GM19372 (cell line): Measurements from ENCODE around the gene DMD.
A peak's percentile ranks its signal among the peaks of the same experiment; 100 is the strongest.

Experiments used
- ATAC-seq: cut with Tn5 transposase; IDR thresholded peaks from one replicate; pipeline ENCODE4 v1.9.1; 2021; ENCODE audit warnings: mild to moderate bottlenecking, low read depth, moderate library complexity; ENCODE audit not compliant: unreplicated experiment

Gene DMD

DNA sequence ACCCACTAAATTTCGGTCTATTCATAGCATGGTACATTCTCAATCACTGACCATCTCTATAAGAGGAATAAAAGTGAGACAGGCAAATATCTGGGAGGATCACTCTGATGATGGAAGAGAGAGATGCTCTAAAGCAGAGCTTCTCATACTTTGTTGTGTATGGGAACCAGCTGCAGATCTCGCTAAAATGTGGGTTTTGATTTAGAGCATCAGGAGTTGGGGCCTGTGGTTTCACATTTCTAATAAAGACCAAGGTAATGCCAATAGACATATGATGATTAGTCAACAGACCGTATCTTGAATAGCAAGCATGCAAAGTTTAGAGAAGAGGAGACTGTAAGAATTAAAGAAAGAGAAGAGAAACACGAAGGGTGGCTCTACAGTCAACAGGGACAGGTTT lies 2032.1 kb downstream of the DMD start:
- no peak for ATAC-seq

DNA sequence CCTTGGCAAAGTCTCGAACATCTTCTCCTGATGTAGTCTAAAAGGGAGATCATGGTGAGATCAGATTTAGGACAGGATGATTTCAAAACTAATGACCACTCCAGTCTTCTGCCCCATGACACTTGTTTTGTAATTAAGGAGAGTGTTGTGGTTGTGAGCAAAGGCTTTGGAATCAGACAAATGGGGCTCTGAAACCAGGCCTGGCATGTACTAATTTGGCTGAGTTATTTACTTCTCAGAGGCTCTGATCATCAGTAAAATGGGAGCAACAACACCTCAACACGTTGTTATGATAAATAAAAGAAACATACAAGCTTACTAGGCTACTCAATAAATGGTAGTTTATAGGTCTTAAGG lies 2032.6 kb downstream of the DMD start:
- ATAC-seq: no peak

DNA sequence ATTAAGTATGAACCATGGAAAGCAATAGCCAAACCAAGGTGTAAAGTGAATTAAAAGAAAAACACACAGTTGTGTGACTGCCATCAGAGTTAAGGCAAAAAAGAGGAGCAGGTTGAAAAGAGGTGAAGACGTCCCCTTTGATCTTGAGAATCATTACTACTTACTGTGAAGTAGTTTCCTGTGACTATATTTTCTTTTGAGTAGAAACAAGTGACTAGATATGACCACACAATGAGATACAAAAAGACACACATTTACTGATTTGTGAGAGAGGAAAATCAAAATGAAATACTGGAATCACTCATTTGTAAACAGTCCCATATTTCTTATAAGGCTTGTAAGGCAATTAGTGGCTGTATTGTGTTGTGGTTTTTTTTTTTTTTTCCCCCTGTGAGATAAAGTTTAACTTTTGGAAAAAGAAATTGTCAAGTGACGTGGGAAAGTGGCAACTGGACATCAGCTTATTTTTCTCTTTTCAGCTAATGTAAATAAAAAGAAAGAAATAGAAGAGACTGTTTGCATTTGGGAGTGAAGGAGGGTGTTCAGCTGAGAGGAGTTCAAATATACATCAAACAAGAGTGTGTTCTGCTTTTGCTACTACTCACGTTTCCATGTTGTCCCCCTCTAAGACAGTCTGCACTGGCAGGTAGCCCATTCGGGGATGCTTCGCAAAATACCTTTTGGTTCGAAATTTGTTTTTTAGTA lies 2033.1 kb downstream of the DMD start:
- ATAC-seq: no peak

DNA sequence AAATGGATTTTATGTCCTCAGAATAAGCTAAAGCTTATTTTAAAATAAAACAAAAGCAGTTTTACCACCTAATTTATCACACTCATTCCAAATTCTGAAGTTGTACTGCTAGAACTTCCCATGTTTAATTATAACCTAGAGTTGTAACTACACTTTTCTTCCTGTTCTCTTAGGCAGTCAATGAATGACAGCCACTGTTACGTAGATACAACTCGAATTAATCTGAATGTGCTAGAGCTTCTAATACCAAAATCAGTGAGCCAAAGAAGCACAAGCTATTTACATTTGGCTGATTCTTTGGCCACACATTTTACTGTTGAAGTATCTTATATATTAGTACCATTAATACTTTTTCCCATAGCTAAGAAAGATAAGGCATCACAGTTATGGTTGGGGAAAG lies 2040.6 kb downstream of the DMD start:
- no peak for ATAC-seq

DNA sequence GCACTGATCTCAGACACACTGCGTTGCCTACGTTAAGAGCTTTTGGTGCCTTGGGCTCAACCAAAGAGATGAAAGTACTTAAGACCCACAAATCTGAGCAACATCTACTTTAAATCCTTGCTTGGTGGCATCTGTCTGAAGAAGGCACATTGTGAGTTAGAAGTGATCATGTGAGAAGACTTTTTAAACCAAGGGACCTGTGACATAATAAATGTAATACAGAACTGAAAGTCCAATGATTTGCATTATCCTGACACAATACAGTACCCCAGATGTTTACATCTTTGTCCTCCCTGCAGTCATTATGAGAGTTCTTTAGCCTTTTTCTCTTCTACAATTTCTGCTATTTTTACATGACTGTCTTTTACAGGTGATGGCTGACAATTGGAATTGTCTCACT lies 2042.8 kb downstream of the DMD start:
- ATAC-seq: peak; percentile 96

DNA sequence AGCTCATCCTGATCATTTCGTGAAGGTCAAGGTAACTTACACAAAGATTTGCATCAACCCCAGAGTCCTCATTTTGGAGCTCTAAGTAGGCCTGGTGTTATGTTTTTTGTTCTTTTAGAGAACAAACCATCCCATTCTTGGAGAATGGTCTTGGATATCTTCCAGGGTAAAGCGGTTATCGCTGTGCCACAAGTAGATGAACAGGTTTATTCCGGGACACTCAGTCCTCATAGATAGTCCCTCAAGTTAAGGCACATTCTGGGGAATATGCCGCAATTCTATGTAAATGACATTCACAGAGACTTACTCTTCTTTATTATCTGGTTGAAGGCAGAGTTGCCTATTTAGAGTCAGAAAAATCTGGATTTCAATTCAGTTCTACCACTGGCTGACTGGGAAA lies 2044.5 kb downstream of the DMD start:
- ATAC-seq: no peak

DNA sequence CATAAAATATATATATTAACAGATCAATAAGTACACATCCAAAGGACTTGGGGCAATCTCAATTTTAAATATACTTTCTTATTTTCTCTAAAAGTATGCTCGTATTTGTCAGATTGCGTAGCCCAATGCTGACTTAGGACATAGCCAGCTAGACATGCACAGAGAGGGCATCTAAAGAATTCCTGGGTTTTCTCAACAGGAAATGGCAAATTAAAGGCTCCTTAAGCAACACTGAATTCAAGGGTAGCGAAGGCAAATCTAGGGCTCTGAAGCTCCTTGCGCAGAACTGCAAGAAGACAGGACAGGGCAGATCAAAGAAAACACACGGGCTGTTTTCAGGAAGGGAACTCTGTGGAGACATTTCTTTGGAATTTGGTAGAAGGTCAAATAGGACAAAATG lies 2044.9 kb downstream of the DMD start:
- no peak for ATAC-seq

DNA sequence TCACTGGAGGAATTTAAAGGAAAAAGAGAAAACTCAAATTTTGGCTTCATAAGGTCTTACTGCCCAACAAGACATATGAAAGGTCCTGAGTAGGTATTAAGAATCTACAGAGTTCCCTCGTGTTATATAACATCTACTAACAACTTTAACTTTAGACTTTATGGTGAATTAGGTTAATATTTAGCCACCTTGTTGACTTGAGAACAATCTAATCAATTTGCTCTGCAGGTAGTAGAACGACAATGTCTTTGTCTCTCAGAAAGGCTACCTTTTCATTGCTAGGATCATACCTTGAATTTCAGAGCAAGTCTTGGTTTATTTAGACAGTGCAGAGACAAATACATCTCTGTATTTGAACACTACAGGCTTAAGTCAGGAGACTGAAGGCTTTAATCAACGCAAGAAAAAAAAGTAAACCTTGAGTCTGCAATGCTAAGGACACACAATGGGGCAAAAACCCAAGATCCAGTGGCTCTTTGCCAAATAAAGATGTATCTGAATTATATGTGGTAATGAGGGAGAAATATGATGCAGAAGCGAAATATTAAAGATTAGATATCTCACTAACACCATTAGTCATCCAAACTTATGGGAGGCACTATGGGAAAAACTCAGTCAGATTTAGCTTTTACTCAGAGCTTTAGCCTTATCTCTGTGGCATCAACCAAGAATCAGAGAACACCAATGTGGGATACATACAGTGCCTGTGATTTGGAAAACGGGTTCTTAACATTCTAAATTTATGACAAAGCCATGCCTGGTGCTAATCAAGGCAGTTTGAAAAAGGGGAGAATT lies 2045.9 kb downstream of the DMD start:
- no peak for ATAC-seq

DNA sequence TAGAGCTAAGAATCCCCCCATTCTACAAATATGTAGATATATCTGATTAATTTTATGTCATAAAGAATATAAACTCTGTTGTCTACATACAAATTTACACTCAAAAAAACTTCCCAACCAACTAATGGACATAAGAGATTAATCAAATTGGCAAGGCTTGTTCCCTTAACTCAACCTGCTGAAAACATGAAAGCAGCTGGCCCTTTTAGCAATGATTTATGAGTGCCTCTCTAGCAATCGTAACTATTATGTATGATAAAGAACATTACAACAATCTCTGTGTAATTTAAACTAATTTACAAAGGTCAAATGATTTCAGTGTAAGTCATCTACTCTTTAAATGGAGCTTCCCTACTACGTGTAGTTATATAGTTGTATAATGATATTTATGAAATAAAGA lies 2056.4 kb downstream of the DMD start:
- ATAC-seq: no peak

DNA sequence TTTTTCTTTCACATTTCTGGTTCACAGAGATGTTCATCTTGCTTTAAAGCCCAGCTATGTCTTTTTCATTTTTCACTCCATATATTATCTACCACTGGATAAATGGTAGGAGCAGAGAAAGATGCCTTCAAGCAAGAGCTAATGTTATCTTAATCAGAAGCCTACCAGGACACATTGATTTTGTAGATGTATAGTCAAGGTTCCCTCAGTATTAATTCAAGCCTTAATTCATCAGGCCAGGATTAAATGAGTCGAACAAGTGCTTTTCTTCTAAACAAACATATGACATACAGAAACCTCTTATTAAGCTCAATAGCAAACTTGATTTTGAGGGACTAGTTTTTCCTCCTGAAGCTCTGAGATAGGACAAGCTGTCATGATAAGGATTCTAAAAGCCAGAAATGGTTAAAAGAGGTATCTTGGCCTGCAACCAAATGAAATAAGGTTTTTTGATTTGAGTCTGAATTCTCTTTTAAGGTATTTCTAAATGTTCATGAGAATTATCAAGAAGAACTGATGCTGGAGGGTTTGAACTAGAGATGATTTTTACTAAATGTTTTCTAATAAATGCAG lies 2057.8 kb downstream of the DMD start:
- no peak for ATAC-seq

DNA sequence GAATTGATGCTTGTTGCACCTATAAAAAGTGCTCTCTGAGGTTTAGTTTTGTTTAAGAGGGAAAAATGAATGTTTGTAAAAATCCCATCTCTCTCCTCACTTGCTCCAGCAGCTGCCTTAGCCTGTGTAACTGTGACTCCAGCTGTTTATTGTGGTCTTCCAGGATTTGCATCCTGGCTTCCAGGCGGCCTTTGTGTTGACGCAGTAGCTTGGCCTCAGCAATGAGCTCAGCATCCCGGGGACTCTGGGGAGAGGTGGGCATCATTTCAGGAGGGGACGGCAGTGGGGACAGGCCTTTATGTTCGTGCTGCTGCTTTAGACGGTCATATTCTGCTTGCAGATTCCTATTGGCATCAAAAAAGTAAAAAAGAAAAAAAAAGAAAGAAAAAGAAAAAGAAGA lies 2064.2 kb downstream of the DMD start:
- ATAC-seq: no peak

DNA sequence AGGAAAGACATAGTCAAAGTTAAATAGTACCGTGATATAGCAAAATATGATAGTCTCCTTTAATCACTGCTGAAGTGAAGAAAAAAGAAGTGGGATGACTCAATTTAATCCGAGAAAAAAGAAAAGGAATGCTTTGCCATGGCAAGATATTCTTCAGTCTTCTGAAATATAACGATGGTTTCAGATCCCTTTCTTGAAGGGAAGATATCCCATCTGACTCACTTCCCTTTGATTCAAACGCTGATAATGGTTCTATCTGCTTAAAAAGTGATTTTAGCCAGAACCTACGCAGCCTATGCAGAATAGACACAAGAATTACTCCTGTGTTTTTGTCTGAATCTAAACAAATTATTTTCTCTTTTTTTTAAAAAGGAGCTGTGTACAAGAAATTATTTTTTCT lies 2071.4 kb downstream of the DMD start:
- no peak for ATAC-seq

DNA sequence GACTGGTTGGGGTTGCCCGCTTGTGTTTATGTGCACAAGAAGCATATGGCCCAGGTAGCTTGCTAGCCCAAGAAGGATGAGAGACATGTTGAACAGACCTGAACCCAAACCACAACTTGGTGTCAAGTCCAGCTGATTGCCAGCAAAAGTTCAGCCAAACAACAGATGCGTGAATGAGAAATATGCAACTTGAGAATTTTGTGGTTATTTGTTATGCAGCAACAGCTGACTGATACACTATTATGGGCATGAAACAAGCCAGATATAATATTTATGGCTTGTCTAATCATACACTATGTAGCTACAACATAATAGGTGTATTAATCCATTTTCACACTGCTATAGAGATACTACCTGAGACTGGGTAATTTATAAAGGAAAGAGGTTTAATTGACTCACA lies 2073.2 kb downstream of the DMD start:
- ATAC-seq: no peak

DNA sequence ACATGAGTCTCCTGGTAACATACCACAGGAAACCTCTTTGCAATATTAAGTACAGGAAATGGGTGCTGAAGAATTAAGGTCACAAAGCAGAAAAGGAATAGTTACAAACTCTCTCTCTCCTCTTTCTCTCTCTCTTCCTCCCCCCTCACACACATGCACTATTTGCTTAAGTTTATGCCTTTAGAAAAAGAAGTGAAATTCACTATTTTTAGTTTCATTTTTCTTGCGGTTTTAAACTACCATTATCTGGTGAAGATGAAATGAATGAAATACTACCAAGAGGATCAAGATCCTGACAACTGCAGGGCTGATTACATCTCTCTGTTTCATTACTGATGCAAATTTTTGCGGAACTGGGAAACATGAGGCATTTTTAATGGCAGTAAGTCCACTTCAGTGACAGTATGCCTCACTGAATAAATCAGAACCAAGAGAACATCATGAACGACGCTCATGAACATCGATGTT lies 2075.2 kb downstream of the DMD start:
- peak; percentile 93 for ATAC-seq

DNA sequence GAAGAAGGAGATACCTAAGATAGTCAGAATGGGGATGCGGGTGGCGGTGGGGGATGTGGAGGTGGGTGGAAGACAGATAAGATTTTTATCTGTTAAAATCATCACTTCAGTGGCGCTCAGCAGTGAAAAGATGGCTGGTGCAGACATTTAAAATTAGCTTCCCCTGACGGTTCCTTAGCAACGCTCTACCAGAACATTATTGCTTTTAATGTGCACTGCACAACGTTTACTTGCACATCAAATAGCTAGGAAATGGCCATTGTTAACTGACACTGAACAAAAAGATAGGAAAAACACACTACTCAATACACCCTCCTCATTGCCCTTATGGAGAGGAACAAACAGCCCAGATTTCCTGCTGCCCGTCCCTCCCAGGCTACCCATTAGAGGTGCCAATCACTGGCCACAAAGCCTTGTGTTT lies 2078.5 kb downstream of the DMD start:
- no peak for ATAC-seq

DNA sequence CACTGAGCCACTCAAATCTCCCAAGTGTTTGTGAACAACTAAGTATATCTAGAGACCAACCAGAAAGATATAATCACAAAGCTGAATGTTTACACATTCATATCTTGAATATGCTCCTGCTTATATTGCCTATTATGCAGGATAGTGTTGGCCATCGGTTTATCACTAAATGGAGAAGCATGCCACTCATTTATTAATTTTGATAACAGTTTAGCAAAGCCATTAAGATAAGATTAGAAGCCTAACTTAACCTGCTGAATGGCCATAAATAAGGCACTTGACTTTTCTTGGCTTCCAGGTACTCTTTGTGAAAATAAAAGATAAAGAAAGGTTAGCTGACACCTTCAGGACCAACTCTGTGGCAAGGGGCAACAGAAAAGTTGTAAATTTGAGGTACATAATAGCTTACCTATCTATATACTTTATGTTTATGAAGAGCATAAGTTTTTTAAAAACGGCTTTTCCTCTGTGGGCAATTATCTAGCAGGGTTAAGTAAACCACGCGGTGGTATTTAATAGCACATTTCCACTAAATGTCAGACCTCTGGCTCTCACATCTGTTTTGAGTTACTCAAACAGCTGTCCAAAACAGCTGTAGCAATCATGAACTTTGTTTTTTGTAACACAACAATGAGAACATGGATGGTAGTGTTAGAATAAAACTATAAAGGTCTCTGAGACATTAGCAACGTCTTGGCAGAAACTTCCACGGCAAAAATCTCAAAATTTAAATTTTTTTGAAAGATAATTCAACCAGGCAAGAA lies 2080.7 kb downstream of the DMD start:
- no peak for ATAC-seq

DNA sequence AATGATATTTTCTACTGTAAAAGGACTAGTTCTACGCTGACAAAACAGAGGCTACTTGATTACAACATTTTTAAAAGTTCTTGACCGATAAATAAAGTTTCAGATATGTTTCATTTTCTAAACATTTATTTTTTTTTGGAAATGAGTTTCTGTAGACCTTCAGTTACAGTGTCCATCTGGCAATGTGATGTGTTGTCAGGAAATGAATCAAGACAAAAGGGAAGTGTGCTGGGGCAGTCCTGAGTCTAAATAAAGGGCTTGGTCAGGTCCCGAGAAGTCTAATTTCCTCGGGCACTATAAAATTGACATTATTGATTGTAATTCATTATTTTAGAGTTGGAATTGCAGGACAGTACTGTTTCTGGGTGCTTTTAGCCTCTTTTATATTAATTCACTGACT lies 2082.5 kb downstream of the DMD start:
- no peak for ATAC-seq

DNA sequence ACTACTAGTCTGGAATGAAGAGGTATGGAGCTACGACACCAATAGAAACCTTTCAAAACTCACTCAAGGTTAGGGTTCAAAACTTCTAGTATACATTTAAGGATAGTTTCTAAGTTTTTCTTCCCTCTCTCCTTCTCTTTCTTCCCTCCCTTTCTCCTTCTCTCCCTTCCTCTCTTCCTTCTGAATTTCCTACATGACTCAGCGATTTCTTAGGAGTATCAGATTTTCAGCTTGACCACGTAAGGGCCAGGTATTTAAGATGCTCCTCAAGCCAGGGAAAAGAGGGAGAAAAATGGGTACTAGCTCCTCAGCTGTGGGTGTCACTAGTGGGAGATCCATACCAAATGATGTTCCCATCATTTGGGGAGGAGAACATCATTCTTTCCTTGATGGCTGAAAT lies 2083.6 kb downstream of the DMD start:
- no peak for ATAC-seq

DNA sequence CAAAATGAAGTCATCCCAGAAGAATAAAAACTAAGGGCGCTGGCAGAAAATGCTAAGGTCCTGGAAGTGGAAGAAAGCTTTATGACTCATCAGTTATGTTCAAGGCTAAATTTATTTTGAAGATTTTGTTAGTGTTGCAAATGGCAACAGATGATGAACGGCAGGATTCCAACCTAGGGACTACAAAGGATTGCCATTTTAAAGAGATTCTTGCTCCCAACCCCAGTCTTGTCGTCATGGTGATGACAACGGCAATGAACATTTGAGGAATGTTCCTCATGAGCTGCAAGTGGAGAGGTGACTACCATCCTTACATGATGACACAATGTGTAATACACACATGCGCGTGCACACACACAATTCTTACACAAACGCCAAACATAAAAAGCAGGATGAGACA lies 2085.1 kb downstream of the DMD start:
- ATAC-seq: no peak

DNA sequence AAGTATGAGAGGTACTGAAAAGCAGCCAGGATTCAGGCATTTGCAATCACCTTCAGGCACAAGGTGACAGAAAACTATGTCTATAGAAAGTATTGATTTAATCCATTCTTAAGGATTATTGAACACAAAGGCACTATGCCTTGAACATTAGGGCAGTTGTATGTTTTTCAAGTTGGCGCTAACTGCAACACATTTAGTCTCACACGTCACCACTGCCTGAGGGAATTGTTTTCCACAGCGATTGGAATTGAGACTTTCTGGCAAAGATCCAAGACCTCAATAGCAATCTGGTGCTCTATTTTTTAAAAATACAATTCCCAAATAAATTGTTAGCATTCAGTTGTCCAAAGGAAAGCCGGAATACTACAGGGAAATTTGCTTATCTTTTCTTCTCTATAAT lies 2086.8 kb downstream of the DMD start:
- ATAC-seq: no peak

DNA sequence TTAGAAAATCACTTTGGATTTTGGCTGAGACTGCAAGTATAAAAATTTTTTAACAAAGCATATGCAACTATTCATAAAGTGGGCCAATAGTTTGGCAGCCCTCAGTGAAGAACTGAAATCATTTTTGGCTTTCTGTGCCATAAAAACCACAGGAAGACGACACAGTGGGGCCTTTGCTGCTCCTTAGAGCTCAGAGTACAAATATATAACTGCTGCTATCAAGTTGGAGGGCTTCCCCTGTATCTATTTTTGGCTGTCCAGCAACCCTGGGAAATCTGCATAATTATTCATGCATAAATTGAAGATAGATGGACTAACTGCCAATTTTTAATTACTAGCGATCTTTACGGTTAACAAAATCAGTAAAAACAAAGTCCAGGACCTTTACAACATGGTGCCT lies 2088.0 kb downstream of the DMD start:
- ATAC-seq: no peak
